GM21737 (cell line): Measurements from ENCODE around the gene TECPR2.
"Not testable (repeated sequence)": the region's sequence is repeated elsewhere in the genome, so short reads cannot be mapped to it uniquely, and the experiment has no call there.

Source experiments
- ATAC-seq: cut with Tn5 transposase; IDR thresholded peaks from one replicate; pipeline ENCODE4 v1.9.1; 2021; ENCODE audit warnings: mild to moderate bottlenecking, moderate library complexity; ENCODE audit not compliant: unreplicated experiment

TECPR2 gene, protein sequence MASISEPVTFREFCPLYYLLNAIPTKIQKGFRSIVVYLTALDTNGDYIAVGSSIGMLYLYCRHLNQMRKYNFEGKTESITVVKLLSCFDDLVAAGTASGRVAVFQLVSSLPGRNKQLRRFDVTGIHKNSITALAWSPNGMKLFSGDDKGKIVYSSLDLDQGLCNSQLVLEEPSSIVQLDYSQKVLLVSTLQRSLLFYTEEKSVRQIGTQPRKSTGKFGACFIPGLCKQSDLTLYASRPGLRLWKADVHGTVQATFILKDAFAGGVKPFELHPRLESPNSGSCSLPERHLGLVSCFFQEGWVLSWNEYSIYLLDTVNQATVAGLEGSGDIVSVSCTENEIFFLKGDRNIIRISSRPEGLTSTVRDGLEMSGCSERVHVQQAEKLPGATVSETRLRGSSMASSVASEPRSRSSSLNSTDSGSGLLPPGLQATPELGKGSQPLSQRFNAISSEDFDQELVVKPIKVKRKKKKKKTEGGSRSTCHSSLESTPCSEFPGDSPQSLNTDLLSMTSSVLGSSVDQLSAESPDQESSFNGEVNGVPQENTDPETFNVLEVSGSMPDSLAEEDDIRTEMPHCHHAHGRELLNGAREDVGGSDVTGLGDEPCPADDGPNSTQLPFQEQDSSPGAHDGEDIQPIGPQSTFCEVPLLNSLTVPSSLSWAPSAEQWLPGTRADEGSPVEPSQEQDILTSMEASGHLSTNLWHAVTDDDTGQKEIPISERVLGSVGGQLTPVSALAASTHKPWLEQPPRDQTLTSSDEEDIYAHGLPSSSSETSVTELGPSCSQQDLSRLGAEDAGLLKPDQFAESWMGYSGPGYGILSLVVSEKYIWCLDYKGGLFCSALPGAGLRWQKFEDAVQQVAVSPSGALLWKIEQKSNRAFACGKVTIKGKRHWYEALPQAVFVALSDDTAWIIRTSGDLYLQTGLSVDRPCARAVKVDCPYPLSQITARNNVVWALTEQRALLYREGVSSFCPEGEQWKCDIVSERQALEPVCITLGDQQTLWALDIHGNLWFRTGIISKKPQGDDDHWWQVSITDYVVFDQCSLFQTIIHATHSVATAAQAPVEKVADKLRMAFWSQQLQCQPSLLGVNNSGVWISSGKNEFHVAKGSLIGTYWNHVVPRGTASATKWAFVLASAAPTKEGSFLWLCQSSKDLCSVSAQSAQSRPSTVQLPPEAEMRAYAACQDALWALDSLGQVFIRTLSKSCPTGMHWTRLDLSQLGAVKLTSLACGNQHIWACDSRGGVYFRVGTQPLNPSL (N-terminal part only)

DNA sequence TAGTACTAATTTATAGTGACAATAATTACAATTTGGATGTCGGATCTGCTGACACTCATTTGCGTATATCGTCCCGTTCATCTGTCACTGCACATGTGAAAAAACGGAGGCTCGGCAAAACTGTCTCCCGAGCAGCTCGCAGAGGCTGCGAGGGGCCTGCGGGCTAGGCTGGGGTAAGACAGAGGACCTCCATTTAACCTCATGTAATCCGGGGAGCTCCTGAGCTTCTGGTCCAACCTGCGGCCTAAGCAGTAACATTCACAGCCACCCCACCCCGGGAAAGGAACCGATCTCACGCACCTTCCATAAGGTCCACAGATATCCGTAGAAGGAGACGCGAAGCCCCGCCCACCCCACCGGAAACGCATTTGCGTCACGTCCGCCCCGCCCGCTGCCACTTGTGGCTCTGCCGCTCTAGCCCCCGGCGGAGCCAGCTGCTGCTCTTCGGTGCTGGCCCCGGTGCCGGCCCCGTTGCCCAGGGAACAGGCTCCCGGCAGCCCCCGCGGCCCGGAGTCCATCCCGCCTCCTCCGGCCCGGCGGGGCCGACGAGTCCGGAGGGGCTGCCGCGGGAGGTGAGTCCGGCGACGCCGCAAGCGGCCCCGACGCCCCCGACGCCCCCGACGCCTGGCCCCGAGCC is at the start of gene TECPR2, which contains the start of gene CINP:
Gene TECPR2 (plus strand): TSS at position 397 of the 637 bp plus-strand sequence. CDS start 13,781 bp downstream, outside the sequence.
Gene CINP (minus strand): TSS at position 346 of the 637 bp plus-strand sequence. CDS start 39 bp downstream, at position 307.
- ATAC-seq = peak; percentile 91

DNA sequence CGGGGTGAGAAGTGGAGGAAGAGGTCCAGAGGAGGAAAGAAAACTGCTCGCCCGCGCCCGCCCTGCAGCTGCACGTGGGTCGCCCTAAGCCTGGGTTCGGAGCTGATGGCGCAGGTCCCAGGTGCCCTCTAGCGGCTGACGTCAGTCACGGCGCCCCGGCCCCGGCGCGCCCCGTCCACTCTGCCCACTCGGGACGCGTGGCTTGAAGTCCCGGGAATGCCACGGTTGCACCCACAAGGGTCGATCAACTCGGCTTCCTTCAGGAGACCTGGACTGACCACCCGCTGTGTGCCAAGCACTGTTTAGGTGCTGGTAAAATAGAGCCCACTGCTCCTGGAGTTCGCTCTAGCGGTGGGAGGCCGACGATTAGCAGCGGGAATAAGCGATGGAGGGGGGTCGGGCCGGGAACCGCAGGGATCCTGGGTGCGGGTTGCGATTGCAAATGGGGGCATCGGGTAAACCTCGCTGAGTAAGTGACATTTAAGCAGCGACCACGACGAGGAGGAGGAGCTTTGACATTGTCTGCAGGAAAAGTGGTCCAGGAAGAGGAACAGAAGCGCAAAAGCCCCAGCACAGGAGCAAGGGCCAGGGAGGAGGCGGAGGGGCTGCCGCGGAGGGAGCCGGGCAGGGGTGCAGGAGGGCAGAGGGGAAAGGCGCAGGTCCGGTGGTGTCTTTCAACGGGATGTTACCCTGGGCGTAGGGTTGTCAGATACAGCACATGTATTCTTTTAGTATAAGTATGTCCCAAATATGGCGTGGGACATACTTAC is 48.3 kb upstream of the TECPR2 start:
- ATAC-seq = peak; percentile 39

DNA sequence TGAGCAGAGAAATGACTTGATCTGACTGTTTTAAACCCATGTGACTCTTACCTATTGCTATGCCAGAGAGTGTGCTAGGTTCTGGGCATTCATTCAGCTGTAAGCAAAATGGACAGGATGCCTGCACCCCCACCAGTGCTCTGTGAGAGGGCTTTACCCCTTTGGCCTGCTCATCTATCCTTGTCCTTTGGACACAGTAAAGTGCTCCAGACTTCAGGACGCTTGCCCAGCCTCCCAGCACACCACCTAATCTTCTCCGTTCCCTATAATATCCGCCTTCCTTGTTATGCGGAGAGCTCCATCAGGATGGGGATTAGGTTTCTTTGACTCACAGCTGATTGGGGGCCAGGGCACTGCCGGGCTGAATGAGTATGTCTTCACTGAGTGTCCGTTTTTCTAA is 47.6 kb upstream of the TECPR2 start:
- ATAC-seq = no peak

DNA sequence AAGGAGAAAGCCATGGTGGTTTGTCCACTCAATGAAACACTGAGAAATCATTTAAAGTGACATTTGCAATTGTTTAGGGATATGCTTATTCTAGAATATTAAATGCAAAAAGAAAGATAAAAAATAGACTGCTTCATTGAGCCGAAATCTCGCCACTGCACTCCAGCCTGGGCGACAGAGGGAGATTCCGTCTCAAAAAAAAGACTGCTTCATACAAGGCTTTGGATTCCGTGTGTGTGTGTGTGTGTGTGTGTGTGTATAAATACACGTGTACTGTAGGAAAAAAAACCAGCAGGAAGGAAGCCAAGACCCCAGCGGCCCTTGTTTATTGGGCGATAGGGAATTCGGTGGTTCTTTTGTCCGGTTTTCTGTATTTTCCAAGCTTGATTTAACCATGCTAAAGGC is 46.4 kb upstream of the TECPR2 start:
- ATAC-seq = no peak

DNA sequence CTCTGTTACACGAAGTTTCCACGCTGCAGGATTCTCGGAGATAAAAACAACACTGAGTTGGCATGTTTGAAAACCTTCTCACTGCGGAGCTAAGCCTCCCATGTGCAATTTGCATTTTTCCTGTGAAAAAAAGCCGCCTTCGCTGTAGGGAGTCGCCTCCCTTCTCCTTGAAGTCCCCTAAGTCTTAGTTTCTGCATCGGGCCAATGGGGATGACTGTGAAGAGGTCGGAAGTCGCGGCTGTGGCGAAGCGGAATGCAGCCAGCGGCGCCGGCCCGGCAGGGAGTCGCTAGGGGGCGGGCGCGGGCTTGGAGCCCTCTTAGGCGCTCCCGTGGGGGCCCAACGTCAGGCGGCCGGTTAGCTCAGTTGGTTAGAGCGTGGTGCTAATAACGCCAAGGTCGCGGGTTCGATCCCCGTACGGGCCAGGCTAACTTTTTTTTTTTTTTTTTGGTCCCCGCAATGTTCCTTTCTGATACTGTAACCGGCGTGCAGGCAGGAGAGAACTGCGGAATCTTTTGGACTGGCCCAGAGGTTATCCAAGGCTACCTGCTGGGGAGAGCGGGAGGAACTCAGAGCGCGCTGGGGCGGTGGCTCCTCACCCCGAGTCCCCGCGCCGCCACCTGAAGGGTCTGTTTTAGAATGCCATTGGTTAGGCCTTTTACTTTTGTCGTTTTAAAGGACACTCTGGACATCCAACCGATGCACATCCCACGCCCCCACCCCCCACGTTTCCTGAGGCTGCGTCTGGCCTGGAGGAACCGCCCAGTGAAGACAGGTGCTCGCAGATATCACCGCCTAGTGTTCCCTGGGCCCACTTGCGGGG is 45.8 kb upstream of the TECPR2 start:
- ATAC-seq = peak; percentile 61

DNA sequence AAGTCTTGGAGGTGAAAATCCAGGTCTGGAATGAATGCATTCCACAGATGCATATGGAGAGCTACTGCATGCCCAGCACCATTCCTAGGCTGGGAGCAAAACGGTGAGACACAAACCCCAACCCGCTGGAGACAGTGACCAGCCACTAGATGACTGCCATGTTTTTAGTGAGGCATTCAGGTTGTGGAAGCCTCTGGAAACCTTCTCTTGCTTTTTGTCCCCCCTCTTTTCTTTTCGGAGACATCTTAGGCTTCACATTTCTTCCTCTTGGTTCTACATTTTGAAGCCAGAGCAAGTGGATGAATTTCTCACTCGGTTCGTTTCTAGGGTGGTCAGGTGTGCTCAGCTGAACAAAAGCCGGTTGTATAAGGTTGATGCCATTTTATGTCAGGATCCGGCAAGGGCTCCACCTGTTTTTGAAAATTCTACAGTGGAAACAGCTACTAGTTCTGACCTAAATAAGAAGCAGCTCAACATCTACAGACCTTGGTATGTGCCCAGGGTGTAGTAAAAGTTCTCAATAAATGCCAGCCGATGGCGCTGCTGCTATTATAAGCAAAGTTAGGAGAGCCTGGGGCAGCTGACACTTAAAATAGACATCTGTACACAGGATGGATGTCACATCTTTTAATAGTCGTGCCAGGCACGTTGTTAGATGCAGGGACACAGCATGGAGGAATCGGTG is 45.0 kb upstream of the TECPR2 start:
- no peak for ATAC-seq

DNA sequence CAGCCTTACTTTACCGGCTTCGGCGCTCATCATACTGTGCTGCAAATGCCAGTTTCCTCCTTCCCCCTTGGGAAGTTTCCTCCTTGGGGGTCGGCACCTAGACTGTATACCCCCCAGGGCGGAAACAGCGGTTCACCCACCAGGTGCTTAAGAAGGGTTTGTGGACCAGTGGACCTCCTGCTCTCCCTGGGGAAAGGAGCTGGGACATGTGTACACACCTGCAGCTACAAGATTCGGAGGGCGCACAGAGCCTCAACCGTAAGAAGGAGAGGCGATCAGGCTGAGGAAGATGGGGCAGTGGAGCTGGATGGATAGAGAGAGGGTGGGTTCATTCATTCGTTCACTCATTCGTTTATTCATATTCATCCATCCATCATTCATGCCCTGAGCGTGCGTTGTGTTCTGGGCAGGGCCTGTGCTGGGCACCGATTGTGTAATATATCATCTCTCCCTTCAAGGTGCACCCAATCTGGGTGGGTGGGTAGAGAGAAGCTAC is 43.9 kb upstream of the TECPR2 start:
- ATAC-seq = no peak

DNA sequence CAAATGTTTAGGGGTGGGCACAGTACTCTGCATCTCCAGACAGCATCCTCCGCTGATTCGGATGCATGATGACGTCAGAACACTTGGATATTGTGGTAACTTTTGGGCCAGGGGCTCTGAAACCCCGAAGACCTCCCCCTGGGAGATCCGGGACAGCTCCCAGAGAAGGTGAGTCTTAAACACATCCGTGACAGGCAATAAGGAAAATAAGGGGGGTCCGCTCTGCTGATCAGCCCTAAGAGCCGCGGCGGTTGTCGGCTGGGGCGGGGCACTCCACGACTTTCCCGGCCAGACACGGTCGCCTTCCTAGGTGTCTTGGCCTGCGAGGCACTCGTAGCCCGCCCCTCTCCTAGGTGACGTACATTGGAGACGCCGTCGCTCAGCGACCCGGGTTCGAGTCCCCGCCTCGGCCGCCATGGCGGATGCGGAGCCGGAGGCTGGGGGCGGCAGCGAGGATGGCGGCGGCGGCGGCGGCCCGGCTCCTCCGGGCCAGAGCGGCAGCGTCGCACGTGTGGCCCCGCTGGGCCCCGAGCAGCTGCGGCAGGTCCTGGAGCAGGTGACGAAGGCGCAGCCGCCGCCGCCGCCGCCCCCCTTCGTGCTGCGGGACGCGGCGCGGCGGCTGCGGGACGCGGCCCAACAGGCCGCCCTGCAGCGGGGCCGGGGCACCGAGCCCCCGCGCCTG is 43.2 kb upstream of the TECPR2 start, which contains the start of gene ZNF839:
Gene ZNF839 (plus strand): TSS at position 396 of the 682 bp plus-strand sequence. CDS start 20 bp downstream, at position 416.
- ATAC-seq = peak; percentile 48

DNA sequence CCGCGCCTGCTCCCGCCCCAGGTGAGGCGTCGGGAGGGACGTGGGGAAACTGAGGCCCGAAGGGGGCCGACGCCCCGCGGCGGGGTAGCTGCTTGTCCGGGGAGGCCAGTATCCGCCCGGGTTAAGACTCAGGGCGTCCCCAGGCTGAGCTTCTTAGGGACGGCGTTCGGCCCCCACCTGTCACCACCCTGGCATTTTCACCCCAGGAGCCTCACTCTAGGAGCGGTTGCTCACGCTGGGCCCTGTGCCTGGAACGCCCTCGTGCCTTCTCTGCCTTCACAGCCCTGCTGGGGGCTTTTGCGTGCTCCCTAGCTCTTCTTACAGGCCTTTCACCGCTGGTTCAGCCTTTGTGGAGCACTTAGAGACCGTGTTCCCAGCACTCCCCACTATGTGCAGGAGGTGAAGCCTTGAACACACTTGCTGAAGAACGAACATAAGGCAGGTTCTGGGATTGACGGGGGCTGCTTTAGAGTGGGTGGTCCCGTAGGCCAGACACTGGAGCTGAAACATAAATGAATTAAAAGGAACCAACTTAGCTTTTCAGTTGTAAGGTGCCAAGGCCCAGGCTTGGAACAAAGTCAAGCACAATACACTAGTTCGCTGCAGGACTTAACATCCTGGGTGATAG is 42.6 kb upstream of the TECPR2 start:
- peak; percentile 11 for ATAC-seq

DNA sequence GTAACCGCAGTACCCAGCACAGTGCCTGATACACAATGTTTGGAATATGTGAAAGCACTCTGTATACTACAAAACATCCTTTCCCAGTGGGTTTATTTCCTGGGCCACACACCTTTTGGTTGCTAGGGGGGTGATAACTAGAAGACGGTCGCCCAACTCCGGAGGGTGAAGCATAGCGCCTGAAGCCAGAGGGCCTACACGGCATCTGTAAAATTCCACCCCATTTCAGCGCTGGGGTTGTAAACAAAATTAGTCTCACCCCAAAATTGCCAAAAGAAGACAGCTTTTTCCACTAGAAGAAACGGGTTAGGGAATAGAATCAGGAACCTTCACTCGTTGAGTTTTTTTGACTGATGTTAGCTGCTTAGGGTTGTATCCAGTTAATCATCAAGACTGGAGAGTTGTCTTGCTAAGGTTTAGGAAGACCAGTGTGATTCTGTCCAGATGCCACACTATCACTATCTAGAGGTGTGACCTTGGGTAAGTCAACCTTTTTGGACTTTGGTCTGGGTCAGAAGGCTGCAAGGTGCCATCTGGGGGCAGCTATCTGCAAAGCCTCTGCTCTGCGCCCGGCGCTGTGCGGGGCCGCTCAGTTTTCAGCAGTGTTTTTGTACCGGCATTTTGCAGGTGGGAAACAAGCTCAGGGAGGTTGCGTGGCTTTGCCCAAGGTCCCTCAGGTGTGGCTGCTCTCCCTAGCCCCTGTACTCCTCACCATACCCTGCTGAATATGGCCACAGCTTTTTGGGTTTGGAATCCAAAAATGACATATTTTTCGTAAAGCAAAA is 41.9 kb upstream of the TECPR2 start:
- no peak for ATAC-seq

DNA sequence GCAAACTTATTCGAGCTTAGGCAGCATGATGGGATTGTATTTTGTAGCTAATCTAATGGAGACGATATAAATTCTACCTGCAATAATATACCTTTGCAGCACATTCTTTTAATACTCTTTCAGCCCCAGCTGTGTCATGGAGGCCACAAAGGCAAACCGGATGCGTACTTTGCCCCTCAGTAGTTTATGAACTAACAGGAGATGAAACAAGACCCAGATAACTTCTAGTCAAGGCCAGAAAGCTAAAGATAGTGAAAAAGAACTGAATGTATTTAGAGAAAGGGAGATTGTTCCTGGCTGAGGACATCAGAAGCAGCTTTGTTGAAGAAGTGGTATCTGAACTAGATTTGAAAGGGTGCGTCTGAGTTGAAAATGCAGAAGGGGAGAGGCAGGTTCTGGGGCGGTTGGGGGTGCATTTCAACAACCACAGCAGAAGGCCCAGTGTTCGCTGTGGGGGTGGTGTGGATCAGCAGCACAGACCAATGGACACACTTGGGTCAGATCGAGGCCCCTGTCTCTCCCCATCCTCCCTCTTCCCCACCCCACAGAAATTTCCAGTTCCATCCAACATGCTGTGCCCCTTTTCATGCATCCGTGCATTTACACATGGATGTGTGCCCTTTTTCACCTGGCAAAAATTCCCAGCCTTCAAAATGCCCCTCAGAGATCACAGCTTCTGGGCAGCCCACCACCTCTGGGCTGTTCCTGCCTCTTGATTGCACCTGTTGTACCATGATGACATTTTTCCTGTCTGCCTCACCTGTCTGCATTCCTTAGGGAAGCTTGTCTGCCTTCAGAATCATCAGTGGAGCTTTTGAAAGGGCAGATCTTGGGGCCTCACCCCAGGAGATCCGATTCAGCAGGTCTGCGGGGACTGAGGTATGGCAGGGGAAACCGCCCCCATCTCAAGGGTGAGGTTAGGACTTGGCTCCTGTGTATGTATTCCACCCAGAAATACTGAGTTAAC is 41.0 kb upstream of the TECPR2 start:
- ATAC-seq = no peak

DNA sequence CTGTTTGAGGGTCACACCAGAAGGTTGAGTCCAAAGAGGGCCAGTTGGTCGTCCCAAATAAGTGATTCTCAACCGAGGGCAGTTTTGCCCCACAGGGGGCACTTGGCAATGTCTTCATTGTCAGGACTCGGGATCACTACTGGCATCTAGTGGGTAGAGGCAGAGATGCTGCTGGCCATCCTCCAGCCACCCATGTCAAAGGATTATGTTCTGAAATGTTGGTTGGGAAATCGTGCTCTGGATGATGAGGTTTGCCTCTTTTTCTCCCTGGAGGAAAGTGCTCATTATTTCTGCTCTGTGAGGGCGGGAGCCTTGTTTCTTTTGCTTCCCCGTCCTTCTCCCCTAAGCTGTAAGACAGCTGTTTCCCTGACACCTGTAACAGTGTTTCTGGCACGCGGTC is 39.6 kb upstream of the TECPR2 start:
- no peak for ATAC-seq

DNA sequence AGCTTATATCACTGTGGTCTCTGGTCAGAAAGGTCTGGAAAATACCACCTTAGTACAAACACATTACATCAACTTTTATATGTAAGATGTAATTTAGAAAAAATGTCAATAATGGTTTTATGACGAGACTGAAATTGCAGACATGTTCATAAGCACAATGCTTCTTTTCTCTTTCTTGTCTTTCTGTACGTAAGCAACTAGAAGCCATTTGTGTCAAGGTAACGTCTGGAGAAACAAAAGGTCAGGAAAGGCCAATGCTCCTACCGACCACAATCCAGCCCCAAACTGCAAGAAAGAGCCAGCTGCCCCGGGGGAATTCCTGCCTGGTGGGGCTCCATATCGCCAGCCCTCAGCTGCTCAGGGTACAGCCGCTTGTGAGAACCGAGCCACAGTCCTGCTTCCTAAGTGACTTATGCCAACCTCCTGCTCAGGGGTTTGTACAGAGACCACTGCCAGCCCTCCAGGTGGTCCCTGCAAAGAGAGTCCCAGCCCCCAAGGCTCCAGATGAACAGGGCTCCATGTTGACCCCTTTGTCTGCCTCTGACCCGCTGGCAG is 36.9 kb upstream of the TECPR2 start:
- ATAC-seq = no peak

DNA sequence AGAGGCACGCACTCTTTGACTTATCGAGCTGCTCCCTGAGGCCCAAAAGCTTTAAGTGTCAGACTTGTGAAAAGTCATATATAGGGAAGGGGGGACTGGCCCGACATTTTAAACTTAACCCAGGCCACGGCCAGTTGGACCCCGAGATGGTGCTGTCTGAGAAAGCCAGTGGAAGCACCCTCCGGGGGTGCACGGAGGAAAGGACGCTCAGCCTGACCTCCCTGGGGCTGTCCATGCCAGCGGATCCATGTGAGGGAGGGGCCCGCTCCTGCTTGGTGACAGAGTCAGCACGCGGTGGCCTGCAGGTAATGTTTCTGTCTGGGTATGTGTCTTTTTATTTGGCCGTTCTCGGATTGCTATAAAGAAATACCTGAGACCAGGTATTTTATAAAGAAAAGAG is 36.2 kb upstream of the TECPR2 start:
- no peak for ATAC-seq

DNA sequence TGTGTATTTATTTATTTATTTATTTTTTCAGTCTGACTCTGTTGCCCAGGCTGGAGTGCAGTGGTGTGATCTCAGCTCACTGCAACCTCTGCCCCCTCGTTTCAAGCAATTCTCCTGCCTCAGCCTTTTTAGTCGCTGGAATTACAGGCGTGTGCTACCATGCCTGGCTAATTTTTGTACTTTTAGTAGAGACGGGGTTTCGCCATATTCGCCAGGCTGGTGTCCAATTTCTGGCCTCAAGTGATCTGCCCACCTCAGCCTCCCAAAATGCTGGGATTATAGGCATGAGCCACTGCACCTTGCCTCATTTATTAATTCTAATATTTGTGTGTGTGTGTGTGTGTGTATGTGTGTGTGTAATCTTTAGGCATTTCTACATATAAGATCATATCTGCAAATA is 33.4 kb upstream of the TECPR2 start:
- not testable (repeated sequence) for ATAC-seq
